ENCODE data around the gene RCC1. TPM values are rescaled to one million over a fixed set of nuclear protein-coding genes. Genes with fewer than 3 reads are reported as not detected.

RCC1 gene
- total RNA-seq, 1 donor from 2014 or later, result 23.7 TPM

- peaks cover 32% of the 10 kb centered on the region for H3K79me2 ChIP-seq (ENCODE audit: insufficient read depth, low read length)
- H2AFZ ChIP-seq (ENCODE audit: low read depth, low read length), result no peak overlapping the region
- Mint-ChIP-seq H3K4me1 (ENCODE audit: low read depth, unreplicated experiment) (peaks cover 18% of the 10 kb centered on the region), H3K27me3 (ENCODE audit: low read depth, unreplicated experiment) (no peaks in the 10 kb centered on the region), H3K36me3 (ENCODE audit: low read depth, unreplicated experiment) (peaks cover 18% of the 10 kb centered on the region), H3K4me3 (ENCODE audit: unreplicated experiment) (peak overlapping the region; percentile 45), H3K9me3 (ENCODE audit: unreplicated experiment) (no peaks in the 10 kb centered on the region), H3K27ac (ENCODE audit: unreplicated experiment) (peak overlapping the region; percentile 53)
- peaks cover 38% of the 10 kb centered on the region for H3K36me3 ChIP-seq (ENCODE audit: insufficient read depth, low read length)
- H3K27me3 ChIP-seq (ENCODE audit: insufficient read depth, low read length), result no peaks in the 10 kb centered on the region
- no peak overlapping the region for H3K27ac ChIP-seq (ENCODE audit: low read depth, low read length)
- H3K4me1 ChIP-seq (ENCODE audit: insufficient read depth, low read length), result peaks cover 15% of the 10 kb centered on the region
- FAIRE-seq, result no peak
- H3K9ac ChIP-seq (ENCODE audit: low read length), result peak overlapping the region; percentile 90
- TF ChIP-seq EZH2 (IDR thresholded peaks at IDR 0.05; ENCODE audit: insufficient read depth, low read length), result no peak
- TF ChIP-seq CTCF (IDR thresholded peaks at IDR 0.05; ENCODE audit: insufficient read depth, low read depth, low read length), result no peak
- DNase-seq (ENCODE audit: low read depth), result no peak
- H3K4me2 ChIP-seq (ENCODE audit: low read length), result peak overlapping the region; percentile 93
- no peak overlapping the region for H3K4me3 ChIP-seq (ENCODE audit: insufficient read depth, low read depth, low read length)
- peaks cover 48% of the 10 kb centered on the region for H4K20me1 ChIP-seq (ENCODE audit: insufficient read depth, low read length)
- H3K9me3 ChIP-seq (ENCODE audit: insufficient read depth, low read depth, low read length), result no peaks in the 10 kb centered on the region
Measured at GRCh38 chr1:28578696-28579218, 72.9 kb downstream of the RCC1 start.

GRCh38 chr1:28579401-28579800 lies 73.6 kb downstream of the RCC1 start:
- no peaks in the 10 kb centered on the region for H3K27me3 ChIP-seq (ENCODE audit: insufficient read depth, low read length)
- peaks cover 36% of the 10 kb centered on the region for H3K36me3 ChIP-seq (ENCODE audit: insufficient read depth, low read length)
- no peak for TF ChIP-seq EZH2 (IDR thresholded peaks at IDR 0.05; ENCODE audit: insufficient read depth, low read length)
- peaks cover 18% of the 10 kb centered on the region for H3K36me3 Mint-ChIP-seq (ENCODE audit: low read depth, unreplicated experiment)
- peak overlapping the region; percentile 98 for H3K4me3 ChIP-seq (ENCODE audit: insufficient read depth, low read depth, low read length)
- H3K27ac Mint-ChIP-seq (ENCODE audit: unreplicated experiment), result peak overlapping the region; percentile 38
- no peak overlapping the region for H3K27ac ChIP-seq (ENCODE audit: low read depth, low read length)
- H3K4me2 ChIP-seq (ENCODE audit: low read length), result peak overlapping the region; percentile 93
- H3K79me2 ChIP-seq (ENCODE audit: insufficient read depth, low read length), result peaks cover 32% of the 10 kb centered on the region
- FAIRE-seq (no peak), DNase-seq (ENCODE audit: low read depth) (no peak)
- H3K9me3 Mint-ChIP-seq (ENCODE audit: unreplicated experiment), result no peaks in the 10 kb centered on the region
- peak overlapping the region; percentile 97 for H3K4me3 Mint-ChIP-seq (ENCODE audit: unreplicated experiment)
- peaks cover 18% of the 10 kb centered on the region for H3K4me1 Mint-ChIP-seq (ENCODE audit: low read depth, unreplicated experiment)
- peaks cover 48% of the 10 kb centered on the region for H4K20me1 ChIP-seq (ENCODE audit: insufficient read depth, low read length)
- H3K4me1 ChIP-seq (ENCODE audit: insufficient read depth, low read length), result peaks cover 15% of the 10 kb centered on the region
- no peaks in the 10 kb centered on the region for H3K9me3 ChIP-seq (ENCODE audit: insufficient read depth, low read depth, low read length)
- no peak overlapping the region for H2AFZ ChIP-seq (ENCODE audit: low read depth, low read length)
- no peaks in the 10 kb centered on the region for H3K27me3 Mint-ChIP-seq (ENCODE audit: low read depth, unreplicated experiment)
- peak overlapping the region; percentile 90 for H3K9ac ChIP-seq (ENCODE audit: low read length)

DNA sequence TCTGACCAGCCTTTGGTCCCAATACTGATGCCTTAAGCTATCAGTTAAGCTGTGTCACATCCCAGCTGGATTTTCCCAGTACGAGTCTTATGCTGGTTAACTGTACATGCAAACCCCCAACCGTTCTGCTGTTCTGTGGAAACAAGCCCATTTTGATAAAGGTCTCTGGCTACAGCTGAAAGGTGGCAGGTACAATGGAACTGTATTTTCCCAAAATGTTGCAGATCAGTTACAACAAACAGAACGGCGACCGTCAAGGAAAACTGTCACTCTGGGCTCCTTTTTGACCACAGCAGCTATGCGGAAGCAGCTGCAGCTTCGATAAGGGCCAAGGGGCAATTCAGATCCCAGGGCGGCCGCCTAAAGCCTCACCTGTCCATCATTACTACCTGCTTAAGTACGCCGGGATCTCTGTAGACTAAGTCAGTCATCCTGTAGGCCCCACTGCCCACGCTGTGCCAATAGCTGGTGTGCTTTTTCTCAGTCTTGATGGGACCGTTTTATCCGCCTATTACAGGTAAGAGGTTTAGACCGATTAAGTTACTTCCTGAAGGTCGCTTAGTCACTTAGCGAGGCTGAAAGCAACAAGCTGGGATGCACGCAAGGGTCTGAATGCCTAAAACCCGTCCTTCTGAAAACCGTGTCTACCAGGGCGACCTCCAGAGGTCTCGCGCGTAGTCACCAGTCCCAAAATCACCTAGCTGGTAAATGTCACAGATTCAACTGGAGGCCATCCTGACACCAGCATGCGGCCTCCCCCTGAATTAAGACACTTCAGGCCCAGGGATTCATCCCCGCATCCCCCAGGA lies 75.1 kb downstream of the RCC1 start:
- peaks cover 32% of the 10 kb centered on the region for H3K79me2 ChIP-seq (ENCODE audit: insufficient read depth, low read length)
- Mint-ChIP-seq H3K4me1 (ENCODE audit: low read depth, unreplicated experiment) (peaks cover 18% of the 10 kb centered on the region), H3K9me3 (ENCODE audit: unreplicated experiment) (no peaks in the 10 kb centered on the region), H3K4me3 (ENCODE audit: unreplicated experiment) (peak overlapping the region; percentile 97), H3K27me3 (ENCODE audit: low read depth, unreplicated experiment) (no peaks in the 10 kb centered on the region), H3K36me3 (ENCODE audit: low read depth, unreplicated experiment) (peaks cover 17% of the 10 kb centered on the region), H3K27ac (ENCODE audit: unreplicated experiment) (peak overlapping the region; percentile 58)
- no peak overlapping the region for H2AFZ ChIP-seq (ENCODE audit: low read depth, low read length)
- H3K36me3 ChIP-seq (ENCODE audit: insufficient read depth, low read length), result peaks cover 35% of the 10 kb centered on the region
- FAIRE-seq (no peak), DNase-seq (ENCODE audit: low read depth) (peak; percentile 29)
- H3K4me2 ChIP-seq (ENCODE audit: low read length), result peak overlapping the region; percentile 93
- H3K27ac ChIP-seq (ENCODE audit: low read depth, low read length), result peak overlapping the region; percentile 52
- H4K20me1 ChIP-seq (ENCODE audit: insufficient read depth, low read length), result peaks cover 48% of the 10 kb centered on the region
- H3K4me3 ChIP-seq (ENCODE audit: insufficient read depth, low read depth, low read length), result peak overlapping the region; percentile 98
- peaks cover 15% of the 10 kb centered on the region for H3K4me1 ChIP-seq (ENCODE audit: insufficient read depth, low read length)
- no peak for TF ChIP-seq EZH2 (IDR thresholded peaks at IDR 0.05; ENCODE audit: insufficient read depth, low read length)
- TF ChIP-seq CTCF (IDR thresholded peaks at IDR 0.05; ENCODE audit: insufficient read depth, low read depth, low read length), result no peak
- H3K27me3 ChIP-seq (ENCODE audit: insufficient read depth, low read length), result no peaks in the 10 kb centered on the region
- no peaks in the 10 kb centered on the region for H3K9me3 ChIP-seq (ENCODE audit: insufficient read depth, low read depth, low read length)
- H3K9ac ChIP-seq (ENCODE audit: low read length), result peak overlapping the region; percentile 90
